Activated naive CD4-positive, alpha-beta T cell treated with anti-CD3 and anti-CD28 coated beads for 36 hours (primary cell): Measurements from ENCODE around the gene IL1A. TPM values are rescaled to one million over a fixed set of nuclear protein-coding genes. Genes with fewer than 3 reads are reported as not detected.

Source experiments
- CTCF ChIA-PET: fragments of 350-600 bp; sonication (Branson Sonifier 250); formaldehyde crosslinking; loops from one replicate; lab custom pipeline; 2021; ENCODE audit warnings: antibody characterized with exemption; lab: Charles Lee
- DNase-seq: peaks from one replicate; pipeline ENCODE4 v3.0.0-alpha.2; 2020
- H3K27ac Mint-ChIP-seq: one replicate; pipeline ENCODE4 v1.8.0; 2021; ENCODE audit warnings: mild to moderate bottlenecking, mixed read lengths
- H3K27me3 Mint-ChIP-seq: one replicate; pipeline ENCODE4 v1.8.0; 2021; ENCODE audit warnings: low read depth, mixed read lengths
- H3K36me3 Mint-ChIP-seq: one replicate; pipeline ENCODE4 v1.8.0; 2021; ENCODE audit warnings: low read depth, mixed read lengths
- H3K4me1 Mint-ChIP-seq: one replicate; pipeline ENCODE4 v1.8.0; 2021; ENCODE audit warnings: low read depth, mixed read lengths
- H3K4me3 Mint-ChIP-seq: one replicate; pipeline ENCODE4 v1.8.0; 2021; ENCODE audit warnings: mild to moderate bottlenecking, moderate library complexity, mixed read lengths
- H3K9me3 Mint-ChIP-seq: one replicate; pipeline ENCODE4 v1.8.0; 2021; ENCODE audit warnings: mixed read lengths
- intact Hi-C: fragments of 100-400 bp; cut with micrococcal nuclease; formaldehyde crosslinking; loops from one replicate; pipeline ENCODE4 v1.15.1; 2023
- total RNA-seq, 2 experiments: library from RNA; stranded (reverse); gene quantifications; one replicate each; pipeline ENCODE4 v1.2.3, GENCODE V29; 2021

The IL1A gene
- total RNA-seq, 2 experiments from 2014 or later = 0.17 to 0.29 TPM

DNA sequence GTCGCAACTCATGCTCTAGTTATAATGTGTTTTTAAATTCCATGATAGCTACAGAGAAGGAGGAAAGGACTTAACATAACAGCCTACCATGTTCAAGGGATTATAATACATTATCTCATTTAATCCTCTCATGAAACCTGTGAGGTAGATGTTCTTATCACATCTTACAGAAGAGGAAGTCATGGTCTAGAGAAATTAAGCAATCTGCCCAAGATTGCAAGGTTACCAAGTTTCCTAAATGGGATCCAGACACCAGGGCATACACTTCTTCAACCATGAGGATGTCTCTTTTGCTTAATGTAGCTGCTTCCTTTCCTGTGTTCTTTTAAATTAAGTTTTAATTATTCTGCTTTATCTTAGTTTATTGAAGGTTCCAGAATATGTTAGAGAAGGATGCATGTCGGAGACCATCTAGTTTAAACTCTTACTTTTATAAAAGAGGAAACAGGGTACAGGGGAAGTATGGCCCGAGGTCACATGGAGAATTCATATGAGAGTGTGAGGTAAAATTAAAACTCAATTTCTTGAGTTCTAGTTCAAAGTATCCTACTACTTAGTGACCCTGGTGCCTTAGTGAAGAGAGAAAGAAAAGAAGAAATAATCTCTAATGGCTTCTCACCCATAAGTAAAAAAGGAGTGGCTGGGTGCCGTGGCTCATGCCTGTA lies 3.6 kb upstream of the IL1A start:
- Mint-ChIP-seq H3K4me1 (peaks cover 3% of the 10 kb centered on the region), H3K9me3 (no peaks in the 10 kb centered on the region), H3K27ac (no peak overlapping the region), H3K36me3 (no peaks in the 10 kb centered on the region), H3K27me3 (peaks cover 4% of the 10 kb centered on the region), H3K4me3 (no peak overlapping the region)
- DNase-seq = no peak
- CTCF ChIA-PET = interaction anchor here (0.6 to 1.7 kb wide), 3 partner anchors 38 to 188 kb away, joined by 3 to 6 read pairs (median 3); no protein-coding TSS in a partner anchor
- intact Hi-C loops = no loop called here

- intact Hi-C loops = no loop called here
- Mint-ChIP-seq H3K4me3 (no peak overlapping the region), H3K4me1 (peaks cover 3% of the 10 kb centered on the region), H3K9me3 (no peaks in the 10 kb centered on the region), H3K36me3 (no peaks in the 10 kb centered on the region), H3K27ac (no peak overlapping the region), H3K27me3 (peaks cover 4% of the 10 kb centered on the region)
- DNase-seq = no peak
- CTCF ChIA-PET = interaction anchor here (1.0 kb wide), 1 partner anchor 95 kb away, joined by 3 read pairs; no protein-coding TSS in a partner anchor
These were observed 3.0 kb upstream of the IL1A start for GRCh38 chr2:112787294-112787693.

DNA sequence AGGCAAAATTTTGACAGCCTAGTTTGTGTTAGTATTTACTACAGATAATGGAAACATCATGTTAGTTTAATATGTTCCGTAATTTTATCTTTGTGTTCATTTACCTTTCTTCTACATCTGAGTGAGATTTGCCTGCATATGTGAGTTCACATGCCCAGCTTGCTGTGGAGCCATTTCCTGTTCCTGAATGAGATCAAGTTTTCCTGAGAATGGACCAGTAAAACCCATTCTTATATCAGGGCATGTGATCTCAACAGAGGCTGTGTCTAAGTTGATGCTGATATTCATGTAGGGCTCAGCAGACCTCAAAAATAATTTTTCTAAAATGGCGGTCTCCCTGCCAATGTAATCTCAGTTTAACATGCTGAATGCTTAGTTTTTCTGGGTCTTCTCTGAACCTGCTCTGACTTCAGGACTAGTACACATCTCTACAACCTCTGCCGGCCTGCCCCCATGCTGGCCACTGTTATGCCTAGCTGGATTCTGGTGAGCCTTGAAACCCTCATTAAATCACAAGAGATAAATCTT lies 1.0 kb downstream of the IL1A start:
- CTCF ChIA-PET = interaction anchor here (0.5 kb wide), 1 partner anchor 101 kb away, joined by 7 read pairs; no protein-coding TSS in a partner anchor
- no peak overlapping the region for H3K27ac Mint-ChIP-seq
- peaks cover 6% of the 10 kb centered on the region for H3K27me3 Mint-ChIP-seq
- H3K36me3 Mint-ChIP-seq = no peaks in the 10 kb centered on the region
- intact Hi-C loops = loop anchor here (5.0 kb wide), 1 partner anchor 39 kb away; no protein-coding TSS in a partner anchor
- peaks cover 3% of the 10 kb centered on the region for H3K4me1 Mint-ChIP-seq
- DNase-seq = no peak
- no peak overlapping the region for H3K4me3 Mint-ChIP-seq
- no peaks in the 10 kb centered on the region for H3K9me3 Mint-ChIP-seq

GRCh38 chr2:112782234-112782799 lies 2.0 kb downstream of the IL1A start:
- H3K27ac Mint-ChIP-seq = no peak overlapping the region
- H3K27me3 Mint-ChIP-seq = peaks cover 6% of the 10 kb centered on the region
- CTCF ChIA-PET = no interaction called here
- H3K4me1 Mint-ChIP-seq = peaks cover 5% of the 10 kb centered on the region
- intact Hi-C loops = loop anchor here (5.0 kb wide), 1 partner anchor 40 kb away; no protein-coding TSS in a partner anchor
- no peak for DNase-seq
- H3K36me3 Mint-ChIP-seq = no peaks in the 10 kb centered on the region
- no peaks in the 10 kb centered on the region for H3K9me3 Mint-ChIP-seq
- no peak overlapping the region for H3K4me3 Mint-ChIP-seq

- no peak overlapping the region for H3K4me3 Mint-ChIP-seq
- CTCF ChIA-PET = no interaction called here
- no peaks in the 10 kb centered on the region for H3K9me3 Mint-ChIP-seq
- H3K27ac Mint-ChIP-seq = no peak overlapping the region
- peaks cover 5% of the 10 kb centered on the region for H3K27me3 Mint-ChIP-seq
- intact Hi-C loops = no loop called here
- peaks cover 15% of the 10 kb centered on the region for H3K4me1 Mint-ChIP-seq
- no peaks in the 10 kb centered on the region for H3K36me3 Mint-ChIP-seq
- no peak for DNase-seq
These were observed 4.7 kb downstream of the IL1A start for GRCh38 chr2:112779598-112779997.

DNA sequence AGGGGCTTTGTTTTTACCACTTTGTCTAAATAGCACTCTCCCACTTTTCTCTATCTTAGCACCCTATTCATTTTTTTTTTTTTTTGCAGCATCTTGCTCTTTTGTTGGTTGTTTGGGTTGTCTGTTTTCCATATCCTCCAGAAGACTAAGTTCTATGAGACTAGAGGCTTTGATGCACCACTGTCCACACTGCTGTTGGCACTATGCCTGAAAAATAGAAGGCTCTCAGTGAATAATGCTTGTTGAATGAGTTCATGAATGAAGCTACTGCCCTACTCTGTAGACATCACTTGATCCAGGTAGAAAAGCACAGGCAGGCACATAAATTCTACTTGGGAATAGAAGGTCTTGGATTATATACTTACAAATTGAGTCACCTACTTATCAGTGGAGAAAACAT lies 7.3 kb downstream of the IL1A start:
- H3K27me3 Mint-ChIP-seq = peaks cover 2% of the 10 kb centered on the region
- intact Hi-C loops = no loop called here

GRCh38 chr2:112776113-112776512 lies 8.2 kb downstream of the IL1A start:
- Mint-ChIP-seq H3K4me1 (peaks cover 12% of the 10 kb centered on the region), H3K9me3 (no peaks in the 10 kb centered on the region), H3K27ac (no peak overlapping the region), H3K36me3 (no peaks in the 10 kb centered on the region), H3K4me3 (no peak overlapping the region), H3K27me3 (no peaks in the 10 kb centered on the region)
- DNase-seq = no peak
- CTCF ChIA-PET = interaction anchor here (1.7 kb wide), 1 partner anchor 26 kb away, joined by 4 read pairs; no protein-coding TSS in a partner anchor
- intact Hi-C loops = no loop called here

More for the DNA sequence above, 7.3 kb downstream of the IL1A start:
- DNase-seq = no peak
- no peaks in the 10 kb centered on the region for H3K36me3 Mint-ChIP-seq
- H3K9me3 Mint-ChIP-seq = no peaks in the 10 kb centered on the region
- CTCF ChIA-PET = no interaction called here
- no peak overlapping the region for H3K27ac Mint-ChIP-seq
- no peak overlapping the region for H3K4me3 Mint-ChIP-seq
- H3K4me1 Mint-ChIP-seq = peaks cover 12% of the 10 kb centered on the region

DNA sequence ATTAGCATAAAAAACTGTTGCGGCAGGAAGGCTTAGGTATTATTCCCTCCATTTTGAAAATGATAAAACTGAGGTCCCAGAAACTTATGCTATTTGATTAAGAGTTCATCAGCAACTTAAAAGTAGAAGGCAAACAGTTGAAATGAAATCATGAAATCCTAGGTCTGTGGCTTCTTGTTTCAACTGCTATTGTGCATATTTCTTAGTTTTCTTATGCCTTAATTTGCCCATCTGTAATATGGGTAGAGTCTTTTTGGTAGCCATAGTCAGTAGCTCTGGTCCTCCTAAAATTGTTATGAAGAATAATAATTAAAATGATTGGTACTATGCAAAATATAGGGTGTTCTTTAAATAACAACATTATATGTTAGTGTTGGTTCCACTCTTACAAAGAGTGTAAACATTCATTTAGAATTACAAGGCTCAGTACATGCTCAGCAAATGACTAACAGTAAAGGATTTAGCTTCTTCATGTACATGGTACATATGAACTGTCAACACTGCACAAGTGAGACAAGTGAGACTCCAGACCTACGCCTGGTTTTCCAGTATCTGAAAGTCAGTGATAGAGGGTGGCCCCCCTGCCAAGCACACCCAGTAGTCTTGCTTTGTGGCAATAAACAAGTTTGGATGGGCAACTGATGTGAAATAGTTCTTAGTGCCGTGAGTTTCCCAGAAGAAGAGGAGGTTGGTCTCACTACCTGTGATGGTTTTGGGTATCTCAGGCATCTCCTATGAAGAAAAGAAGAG lies 9.6 kb downstream of the IL1A start:
- CTCF ChIA-PET = interaction anchor here (1.7 kb wide), 1 partner anchor 25 kb away, joined by 4 read pairs; no protein-coding TSS in a partner anchor
- H3K27ac Mint-ChIP-seq = no peak overlapping the region
- no peaks in the 10 kb centered on the region for H3K9me3 Mint-ChIP-seq
- no peaks in the 10 kb centered on the region for H3K27me3 Mint-ChIP-seq
- no peaks in the 10 kb centered on the region for H3K36me3 Mint-ChIP-seq
- no peak for DNase-seq
- peaks cover 12% of the 10 kb centered on the region for H3K4me1 Mint-ChIP-seq
- H3K4me3 Mint-ChIP-seq = no peak overlapping the region
- intact Hi-C loops = no loop called here

- intact Hi-C loops = no loop called here
- CTCF ChIA-PET = interaction anchor here (0.6 kb wide), 1 partner anchor 54 kb away, joined by 3 read pairs; no protein-coding TSS in a partner anchor
- H3K27ac Mint-ChIP-seq = no peak overlapping the region
- no peaks in the 10 kb centered on the region for H3K36me3 Mint-ChIP-seq
- no peaks in the 10 kb centered on the region for H3K9me3 Mint-ChIP-seq
- no peak for DNase-seq
- no peaks in the 10 kb centered on the region for H3K27me3 Mint-ChIP-seq
- H3K4me1 Mint-ChIP-seq = peaks cover 12% of the 10 kb centered on the region
- no peak overlapping the region for H3K4me3 Mint-ChIP-seq
These were observed 10.7 kb downstream of the IL1A start for GRCh38 chr2:112773556-112773955.

DNA sequence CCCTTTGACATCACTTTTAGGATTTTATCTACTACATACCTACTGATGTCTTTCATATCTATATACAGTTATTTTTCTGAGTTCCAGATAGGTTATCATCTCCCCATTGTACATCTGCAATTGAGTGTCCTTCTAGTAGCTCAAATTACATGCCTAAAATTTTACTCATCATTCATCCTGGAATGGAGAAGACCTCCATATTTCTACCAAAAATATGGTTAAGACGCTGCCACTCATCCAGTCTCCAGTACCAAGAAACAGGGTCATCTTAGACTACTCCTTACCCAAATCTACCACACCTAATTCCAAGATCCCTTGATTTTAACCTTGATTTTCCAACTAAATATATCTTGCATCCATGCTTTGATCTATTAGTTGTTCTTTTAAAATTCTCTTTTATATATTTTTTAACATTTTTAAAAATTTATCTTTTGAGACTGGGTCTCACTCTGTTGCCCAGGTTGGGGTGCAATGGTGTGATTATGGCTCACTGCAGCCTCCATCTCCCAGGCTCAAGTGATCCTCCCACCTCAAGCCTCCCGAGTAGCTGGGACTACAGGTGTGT lies 11.3 kb downstream of the IL1A start:
- Mint-ChIP-seq H3K27ac (no peak overlapping the region), H3K9me3 (no peaks in the 10 kb centered on the region), H3K36me3 (no peaks in the 10 kb centered on the region), H3K4me3 (no peak overlapping the region), H3K27me3 (no peaks in the 10 kb centered on the region), H3K4me1 (peaks cover 16% of the 10 kb centered on the region)
- no peak for DNase-seq
- intact Hi-C loops = no loop called here
- CTCF ChIA-PET = interaction anchor here (0.6 kb wide), 1 partner anchor 53 kb away, joined by 3 read pairs; no protein-coding TSS in a partner anchor

GRCh38 chr2:112772322-112772721 lies 12.0 kb downstream of the IL1A start:
- intact Hi-C loops = no loop called here
- DNase-seq = no peak
- no peak overlapping the region for H3K27ac Mint-ChIP-seq
- H3K9me3 Mint-ChIP-seq = no peaks in the 10 kb centered on the region
- CTCF ChIA-PET = no interaction called here
- H3K4me1 Mint-ChIP-seq = peaks cover 19% of the 10 kb centered on the region
- H3K4me3 Mint-ChIP-seq = no peak overlapping the region
- H3K36me3 Mint-ChIP-seq = no peaks in the 10 kb centered on the region
- H3K27me3 Mint-ChIP-seq = no peaks in the 10 kb centered on the region

DNA sequence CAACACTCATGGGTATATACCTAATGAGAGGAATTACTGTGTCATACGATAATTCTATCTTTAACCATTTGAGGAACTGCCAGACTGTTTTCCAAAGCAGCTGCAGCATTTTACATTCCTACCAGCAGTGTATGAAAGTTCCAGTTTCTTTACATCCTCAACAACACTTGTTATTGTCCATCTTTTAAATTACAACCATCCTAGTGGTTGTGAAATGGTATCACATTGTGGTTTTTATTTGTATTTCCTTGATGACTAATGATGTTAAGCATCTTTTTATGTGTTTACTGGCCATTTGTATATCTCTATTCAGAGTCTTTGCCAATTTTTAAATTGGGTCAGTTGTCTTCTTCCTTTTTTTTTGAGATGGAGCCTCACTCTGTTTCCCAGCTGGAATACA lies 15.9 kb downstream of the IL1A start:
- CTCF ChIA-PET = interaction anchor here (0.8 to 1.5 kb wide), 4 partner anchors 17 to 172 kb away, joined by 3 to 6 read pairs (median 3); no protein-coding TSS in a partner anchor
- no peak overlapping the region for H3K27ac Mint-ChIP-seq
- H3K36me3 Mint-ChIP-seq = peaks cover 10% of the 10 kb centered on the region

More for the DNA sequence above, 15.9 kb downstream of the IL1A start:
- H3K4me1 Mint-ChIP-seq = peaks cover 14% of the 10 kb centered on the region
- H3K27me3 Mint-ChIP-seq = no peaks in the 10 kb centered on the region
- H3K4me3 Mint-ChIP-seq = no peak overlapping the region
- no peak for DNase-seq
- no peaks in the 10 kb centered on the region for H3K9me3 Mint-ChIP-seq
- intact Hi-C loops = no loop called here
